K562 (cell line): ENCODE data around the gene BORCS5. TPM values are rescaled to one million over a fixed set of nuclear protein-coding genes. Genes with fewer than 3 reads are reported as not detected.

Experiments used
- ATAC-seq: fragments of 200-7000 bp; cut with Tn5 transposase; 3 replicates; pipeline ENCODE4 v1.9.1; 2020; ENCODE audit warnings: moderate library complexity
- BruUV-seq: library from RNA; stranded (reverse); fragments of 400-500 nt; replicated peaks from 2 replicates; lab custom pipeline; 2021; lab: Mats Ljungman, UMichigan
- CTCF ChIA-PET: fragments of 300-600 bp; formaldehyde crosslinking; extraction: SDS; loops from one replicate; lab custom pipeline; 2021; ENCODE audit warnings: low intra/inter-chr PET ratio; lab: Yijun Ruan, JAX
- POLR2A ChIA-PET: fragments of 300-600, 350-650 bp; sonication (Branson Sonifier 250); formaldehyde crosslinking; extraction: SDS; loops from one replicate; lab custom pipeline; 2021; ENCODE audit warnings: antibody characterized with exemption, inconsistent platforms; lab: Yijun Ruan, JAX
- DNase-seq, 4 experiments: peaks; one replicate each; pipeline versions ENCODE4 v3.0.0 to v3.0.0-alpha.2; 2011 to 2018; ENCODE audit warnings: low spot score in 3 of 4, mixed read lengths in 3 of 4; ENCODE audit errors: extremely low read depth in 1 of 4
- FAIRE-seq: peaks from 2 replicates; lab custom pipeline; 2011; peaks lifted over from hg19 to GRCh38; lab: Jason Lieb, UNC
- H2AFZ ChIP-seq: 2 replicates; pipeline ENCODE4 v1.6.0; 2011; ENCODE audit warnings: low read depth, low read length, control low read depth, inconsistent platforms
- H3K27ac ChIP-seq: fragments of 200-600 bp; 3 replicates; pipeline ENCODE4 v1.8.0; 2011; ENCODE audit warnings: low read depth, mild to moderate bottlenecking, control low read depth, inconsistent platforms, low read length, moderate library complexity, mixed read lengths; ENCODE audit errors: extremely low read depth
- H3K27me3 ChIP-seq, 2 experiments: fragments of 300-600 bp in 1 of 2; 2 replicates in 1 of 2; 3 replicates in 1 of 2; pipeline versions ENCODE4 v1.6.0 to v1.8.0; 2011; ENCODE audit warnings: inconsistent platforms in 2 of 2, low read length in 2 of 2, mild to moderate bottlenecking in 1 of 2, mixed read lengths in 1 of 2, moderate library complexity in 1 of 2; ENCODE audit not compliant: control insufficient read depth in 2 of 2, insufficient read depth in 2 of 2
- H3K36me3 ChIP-seq: fragments of 300-600 bp; 3 replicates; pipeline ENCODE4 v1.8.0; 2011; ENCODE audit warnings: mild to moderate bottlenecking, low read length, inconsistent platforms; ENCODE audit not compliant: control insufficient read depth, insufficient read depth
- H3K4me1 ChIP-seq, 2 experiments: fragments of 200-600 bp in 1 of 2; replicated peaks in 1 of 2; 2 replicates in 1 of 2; 3 replicates in 1 of 2; pipeline versions ENCODE4 v1.5.1 to v1.8.0; 2011; ENCODE audit warnings: inconsistent platforms in 2 of 2, low read length in 2 of 2, mild to moderate bottlenecking in 1 of 2, mixed read lengths in 1 of 2, moderate library complexity in 1 of 2; ENCODE audit not compliant: control insufficient read depth in 2 of 2, insufficient read depth in 2 of 2
- H3K4me2 ChIP-seq: 2 replicates; pipeline ENCODE4 v1.6.1; 2011; ENCODE audit warnings: low read length, control low read depth, inconsistent platforms, mixed read lengths; ENCODE audit not compliant: insufficient read depth
- H3K4me3 ChIP-seq: fragments of 200-600 bp; sonication (generic), shearing (Covaris generic); 2 replicates; pipeline ENCODE4 v1.5.1; 2016; ENCODE audit warnings: control low read depth, inconsistent platforms
- H3K79me2 ChIP-seq: fragments of 200-600 bp; 3 replicates; pipeline ENCODE4 v1.8.0; 2011; ENCODE audit warnings: low read length, inconsistent platforms; ENCODE audit not compliant: control insufficient read depth, insufficient read depth
- H3K9ac ChIP-seq, 2 experiments: 2 replicates each; pipeline versions ENCODE4 v1.6.0 to v1.6.1; 2011; ENCODE audit warnings: low read depth in 2 of 2, low read length in 2 of 2, control low read depth in 1 of 2, inconsistent platforms in 1 of 2, mild to moderate bottlenecking in 1 of 2, mixed read lengths in 1 of 2; ENCODE audit not compliant: insufficient read depth in 1 of 2
- H3K9me1 ChIP-seq: one replicate; pipeline ENCODE4 v1.6.0; 2011; ENCODE audit warnings: inconsistent platforms, mild to moderate bottlenecking, low read length, moderate library complexity; ENCODE audit not compliant: control insufficient read depth, insufficient read depth
- H3K9me3 ChIP-seq: replicated peaks from 2 replicates; pipeline ENCODE4 v1.5.1; 2011; ENCODE audit warnings: low read depth, low read length, inconsistent platforms; ENCODE audit not compliant: control insufficient read depth, insufficient read depth
- H4K20me1 ChIP-seq: replicated peaks from 2 replicates; pipeline ENCODE4 v1.6.1; 2011; ENCODE audit warnings: low read length, inconsistent platforms, mixed read lengths; ENCODE audit not compliant: control insufficient read depth, insufficient read depth
- CEBPG ChIP-seq, 3 experiments: fragments of 200-800 bp in 1 of 3; sonication (Bioruptor generic) in 1 of 3; sonication (generic) in 1 of 3; formaldehyde crosslinking in 1 of 3; IDR thresholded peaks in 2 of 3; conservative IDR thresholded peaks in 1 of 3; 2 replicates each; pipeline versions ENCODE4 v1.6.1 to v1.8.0; 2016 to 2022; ENCODE audit warnings: missing compliant biosample characterization in 2 of 3, missing genetic modification characterization in 2 of 3, mild to moderate bottlenecking in 1 of 3, missing genetic modification reagents in 1 of 3
- HEY1 ChIP-seq: fragments of 250-450 bp; sonication (Bioruptor Pico); IDR thresholded peaks from 2 replicates; pipeline ENCODE4 v1.5.0; 2020; ENCODE audit warnings: mild to moderate bottlenecking, moderate library complexity, borderline replicate concordance
- RUNX1 ChIP-seq: sonication (generic); IDR thresholded peaks from 2 replicates; pipeline ENCODE4 v1.6.1; 2016; ENCODE audit warnings: antibody characterized with exemption, low read depth
- WGBS: fragments of 100-300 bp; shearing (Covaris generic); methylation state at CpG from one replicate; pipeline ENCODE4 v1.1.6; 2016; ENCODE audit warnings: low coverage, mixed read lengths; ENCODE audit not compliant: insufficient coverage; ENCODE audit errors: missing lambda C conversion rate; 5-methylcytosine and 5-hydroxymethylcytosine counted together
- in situ Hi-C: fragments of 300-500 bp; cut with MboI; formaldehyde crosslinking; loops from 4 replicates; pipeline ENCODE4 v1.15.0; 2018; ENCODE audit warnings: inconsistent platforms, mixed read lengths
- intact Hi-C: fragments of 100-400 bp; cut with micrococcal nuclease; formaldehyde crosslinking; loops from 2 replicates; pipeline ENCODE4 v1.14.2; 2022
- polyA plus RNA-seq, 8 experiments: library from polyadenylated mRNA; depleted of rRNA in 4 of 8; stranded (reverse) in 5 of 8; unstranded in 3 of 8; fragments of >200 nt; fragmentation: Nextera tagmentation in 2 of 8; fragmentation: Illumina TruSeq in 1 of 8; extraction: Ambion mirVana in 2 of 8; extraction: Trizol in 1 of 8; gene quantifications; 2 replicates each; pipeline versions ENCODE4 v1.2.1 to v1.2.3, GENCODE V29; 2011 to 2014; ENCODE audit warnings: inconsistent platforms in 1 of 8, missing spikeins in 1 of 8
- total RNA-seq, 7 experiments: library from RNA; depleted of rRNA in 6 of 7; stranded (reverse); fragments of >200 nt in 6 of 7; fragmentation: Illumina TruSeq in 2 of 7; extraction: Trizol in 2 of 7; gene quantifications; 2 replicates each; pipeline versions ENCODE4 v1.2.1 to v1.2.3, GENCODE V29; 2011 to 2021; ENCODE audit warnings: low replicate concordance in 1 of 7

Gene BORCS5
- total and polyA plus RNA-seq, 9 of the 15 experiments (the other 6 are each of a cell fraction or from before 2014, with no cell fraction given): 0.31 to 12.4 (median 6.6) TPM

- WGBS: 55% methylated on average over 2 of the region's 5 CpGs
- FAIRE-seq: no peak
- H3K9me3 ChIP-seq: no peaks in the 10 kb centered on the region
- H2AFZ ChIP-seq: no peak overlapping the region
- no peak for TF ChIP-seq HEY1 (CRISPR knock-in tag)
- TF ChIP-seq, all 486 proteins: peak for 0
- intact Hi-C loops: no loop called here
- no peaks in the 10 kb centered on the region for H3K27me3 ChIP-seq
- no peak overlapping the region for H3K4me3 ChIP-seq
- DNase-seq (no peak), ATAC-seq (no peak)
- H3K36me3 ChIP-seq: peaks cover 4% of the 10 kb centered on the region; the same call in 2 of the 3 replicates
- CTCF ChIA-PET: interaction anchor here (0.7 kb wide), 1 partner anchor 335 kb away, joined by 3 read pairs; no protein-coding TSS in a partner anchor
- no TSS peak for BruUV-seq
- POLR2A ChIA-PET: interaction anchor here (1.5 kb wide), 1 partner anchor 11 kb away, joined by 4 read pairs; no protein-coding TSS in a partner anchor
- no peak overlapping the region for H3K27ac ChIP-seq
- no peaks in the 10 kb centered on the region for H3K79me2 ChIP-seq
- H3K9me1 ChIP-seq: no peaks in the 10 kb centered on the region
- no peak overlapping the region for H3K9ac ChIP-seq
- H4K20me1 ChIP-seq: no peaks in the 10 kb centered on the region
- H3K4me1 ChIP-seq: no peaks in the 10 kb centered on the region; a peak in 2 of 5 replicates
- no peak overlapping the region for H3K4me2 ChIP-seq
- in situ Hi-C loops: no loop called here
These were observed 8.5 kb downstream of the BORCS5 start for GRCh38 chr12:12365446-12365802.

- WGBS: 60% methylated on average over 4 of the region's 4 CpGs
- no TSS peak for BruUV-seq
- no peaks in the 10 kb centered on the region for H3K9me3 ChIP-seq
- no peak overlapping the region for H3K27ac ChIP-seq
- TF ChIP-seq CEBPG (CRISPR knock-in tag; IDR thresholded peaks at IDR 0.05) (no peak), CEBPG (tag; conservative IDR thresholded peaks at IDR 0.05 in 1 of 2, IDR thresholded peaks at IDR 0.05 in 1 of 2) (peak in 1 of 2 experiments; percentile 44; a peak in 1 of 4 replicates), RUNX1 (no peak)
- in situ Hi-C loops: no loop called here
- H3K9me1 ChIP-seq: no peaks in the 10 kb centered on the region
- peaks cover 4% of the 10 kb centered on the region; the same call in 2 of the 3 replicates for H3K36me3 ChIP-seq
- H4K20me1 ChIP-seq: no peaks in the 10 kb centered on the region
- H3K27me3 ChIP-seq: no peaks in the 10 kb centered on the region
- H3K9ac ChIP-seq: no peak overlapping the region
- ATAC-seq (no peak), DNase-seq (no peak), FAIRE-seq (no peak)
- intact Hi-C loops: no loop called here
- H3K79me2 ChIP-seq: no peaks in the 10 kb centered on the region
- H3K4me3 ChIP-seq: no peak overlapping the region
- H3K4me1 ChIP-seq: no peaks in the 10 kb centered on the region; a peak in 1 of 5 replicates
- ChIA-PET CTCF (interaction anchor here (0.7 kb wide), 1 partner anchor 334 kb away, joined by 3 read pairs; no protein-coding TSS in a partner anchor), POLR2A (no interaction called here)
- H3K4me2 ChIP-seq: no peak overlapping the region
- H2AFZ ChIP-seq: no peak overlapping the region
These were observed 9.1 kb downstream of the BORCS5 start for GRCh38 chr12:12365931-12366431.
